ENCODE measurements around the gene UNK.

- TF ChIP-seq POLR2A (IDR thresholded peaks at IDR 0.05; ENCODE audit: low read depth, low read length): no peak
- TF ChIP-seq CTCF (IDR thresholded peaks at IDR 0.05; ENCODE audit: extremely low read depth in 1 of 2, insufficient read depth in 1 of 2, low read depth in 1 of 2, low read length in 2 of 2): no peak
Observed at GRCh38 chr17:75812096-75813013, 27.7 kb downstream of the UNK start.
